Measurements from ENCODE around the gene CKS1B.
A peak's percentile ranks its signal among the peaks of the same experiment; 100 is the strongest.

The CKS1B gene

GRCh38 chr1:154987326-154987725 lies 12.8 kb downstream of the CKS1B start:
- no peak for DNase-seq (ENCODE audit: low spot score)

GRCh38 chr1:154988058-154988954 lies 13.8 kb downstream of the CKS1B start:
- DNase-seq (ENCODE audit: low spot score) = no peak

DNA sequence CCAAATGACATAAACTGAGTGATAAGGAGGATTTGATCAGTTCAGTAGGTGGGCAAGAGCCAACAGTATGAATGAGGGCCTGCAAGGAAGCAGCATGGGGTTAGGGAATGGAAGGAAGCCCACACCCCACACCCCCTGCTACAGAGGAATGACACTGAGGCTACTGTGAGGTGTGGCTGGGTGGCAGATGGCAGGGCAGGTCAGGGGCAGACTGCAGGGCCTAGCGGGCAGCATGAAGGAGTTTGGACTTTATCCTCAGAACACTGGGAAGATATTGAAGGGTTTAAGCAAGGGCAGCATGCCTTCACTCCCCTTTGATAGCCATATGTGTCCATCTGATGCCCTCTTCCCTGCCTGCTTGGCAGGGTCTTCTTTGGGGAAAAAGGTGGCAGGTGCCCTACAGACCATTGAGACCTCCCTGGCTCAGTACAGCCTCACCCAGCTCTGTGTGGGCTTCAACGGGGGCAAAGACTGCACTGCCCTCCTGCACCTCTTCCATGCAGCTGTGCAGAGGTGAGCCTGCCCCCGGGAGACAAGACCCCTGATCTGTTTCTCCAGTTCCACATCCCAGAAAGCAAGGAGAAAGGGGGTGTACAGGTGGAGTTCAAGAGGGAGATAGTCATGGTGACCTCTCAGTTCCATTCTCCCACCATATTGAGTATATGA lies 14.8 kb downstream of the CKS1B start:
- DNase-seq (ENCODE audit: low spot score) = no peak

DNA sequence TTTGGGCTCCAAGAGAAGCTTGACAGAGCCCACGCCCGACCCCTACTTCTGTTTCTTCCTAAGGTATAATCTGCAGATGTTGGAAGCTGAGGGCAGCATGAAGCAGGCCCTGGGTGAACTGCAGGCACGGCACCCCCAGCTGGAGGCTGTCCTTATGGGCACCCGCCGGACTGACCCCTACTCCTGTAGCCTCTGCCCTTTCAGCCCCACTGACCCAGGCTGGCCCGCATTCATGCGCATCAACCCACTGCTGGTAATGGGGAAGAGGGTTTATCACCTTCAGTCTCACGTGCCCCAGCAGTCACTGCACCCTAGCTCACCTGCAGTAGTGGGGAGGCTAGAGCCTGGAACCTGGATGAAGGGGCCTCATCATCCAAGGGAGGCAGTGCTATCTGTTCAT lies 15.8 kb downstream of the CKS1B start:
- DNase-seq (ENCODE audit: low spot score) = no peak

GRCh38 chr1:154992721-154993571 lies 18.5 kb downstream of the CKS1B start:
- no peak for DNase-seq (ENCODE audit: low spot score)

- DNase-seq (ENCODE audit: low spot score) = no peak
These were observed 19.2 kb downstream of the CKS1B start, which contains the start of gene LENEP for GRCh38 chr1:154993572-154994268. Gene LENEP, plus strand, starts transcription at chr1:154993586. Its CDS starts 22 bp downstream, at chr1:154993608.

- no peak for DNase-seq (ENCODE audit: low spot score)
These were observed 19.7 kb downstream of the CKS1B start for GRCh38 chr1:154994269-154994587.

- DNase-seq (ENCODE audit: low spot score) = no peak
These were observed 20.1 kb downstream of the CKS1B start for GRCh38 chr1:154994591-154994990.

GRCh38 chr1:154995301-154995983 lies 21.0 kb downstream of the CKS1B start:
- DNase-seq (ENCODE audit: low spot score) = peak; percentile 82

DNA sequence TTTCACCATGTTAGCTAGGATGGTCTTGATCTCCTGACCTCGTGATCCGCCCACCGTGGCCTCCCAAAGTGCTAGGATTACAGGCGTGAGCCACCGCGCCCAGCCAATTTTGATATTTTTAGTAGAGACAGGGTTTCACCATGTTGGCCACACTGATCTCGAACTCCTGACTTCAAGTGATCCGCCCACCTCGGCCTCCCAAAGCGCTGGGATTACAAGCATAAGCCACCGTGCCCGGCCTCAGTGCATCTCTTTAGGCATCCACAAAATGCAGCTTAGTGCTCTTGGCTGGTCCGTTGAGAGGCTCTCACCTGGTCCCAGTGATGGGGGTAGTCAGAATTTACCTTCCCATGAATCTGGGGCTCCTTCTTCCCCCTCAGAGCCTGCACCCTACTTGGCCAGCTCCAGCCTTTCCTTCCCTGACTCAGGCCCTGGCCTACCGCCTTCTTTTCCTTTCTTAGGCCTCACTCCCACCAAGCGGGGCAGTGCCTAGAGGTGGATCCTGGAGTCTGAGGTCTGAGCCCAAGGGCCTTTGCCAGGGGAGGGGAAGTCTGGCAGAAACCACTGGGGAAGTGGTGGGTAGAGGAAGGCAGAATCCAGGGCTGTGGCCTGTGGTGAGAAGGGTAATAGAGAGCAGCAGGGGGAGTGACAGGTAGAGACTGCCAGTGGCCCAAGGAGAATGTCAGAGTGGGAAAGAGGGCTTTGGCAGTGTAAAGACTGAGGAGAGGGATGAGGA lies 22.7 kb downstream of the CKS1B start:
- DNase-seq (ENCODE audit: low spot score) = no peak

- no peak for DNase-seq (ENCODE audit: low spot score)
These were observed 23.8 kb downstream of the CKS1B start for GRCh38 chr1:154998201-154998780.

DNA sequence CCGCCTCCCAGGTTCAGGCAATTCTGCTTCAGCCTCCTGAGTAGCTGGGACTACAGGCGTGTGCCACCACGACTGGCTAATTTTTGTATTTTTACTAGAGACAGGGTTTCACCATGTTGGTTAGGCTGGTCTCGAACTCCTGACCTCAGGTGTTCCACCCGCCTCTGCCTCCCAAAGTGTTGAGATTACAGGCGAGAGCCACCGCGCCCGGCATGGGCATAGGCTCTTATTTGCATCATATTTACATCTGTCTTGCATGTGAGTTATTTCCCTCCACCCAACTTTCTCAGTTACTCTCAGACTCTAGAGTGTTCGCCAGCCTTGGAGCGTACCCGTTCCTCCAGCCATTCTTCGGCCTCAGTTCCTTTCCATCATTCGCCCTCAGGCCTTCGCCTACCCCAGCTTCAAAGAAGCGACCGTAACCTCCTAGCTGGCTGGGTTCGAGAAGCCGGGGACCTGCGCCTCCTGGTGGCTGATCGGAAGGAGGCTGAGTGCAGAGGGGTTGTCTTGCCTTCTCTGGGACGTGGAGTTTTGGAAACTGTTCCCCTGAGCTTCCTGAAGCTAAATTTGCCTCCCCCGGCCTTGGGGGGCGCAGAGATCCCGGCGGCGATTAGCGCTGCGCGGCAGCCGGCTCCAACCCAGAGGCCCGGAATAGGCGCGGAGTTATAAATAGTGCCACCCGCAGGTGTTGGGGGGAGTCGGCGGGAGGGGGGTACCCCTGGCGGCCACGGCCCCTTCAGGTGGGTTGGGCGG lies 24.5 kb downstream of the CKS1B start:
- peak; percentile 77 for DNase-seq (ENCODE audit: low spot score)

GRCh38 chr1:154999571-155000410 lies 25.3 kb downstream of the CKS1B start:
- no peak for DNase-seq (ENCODE audit: low spot score)

DNA sequence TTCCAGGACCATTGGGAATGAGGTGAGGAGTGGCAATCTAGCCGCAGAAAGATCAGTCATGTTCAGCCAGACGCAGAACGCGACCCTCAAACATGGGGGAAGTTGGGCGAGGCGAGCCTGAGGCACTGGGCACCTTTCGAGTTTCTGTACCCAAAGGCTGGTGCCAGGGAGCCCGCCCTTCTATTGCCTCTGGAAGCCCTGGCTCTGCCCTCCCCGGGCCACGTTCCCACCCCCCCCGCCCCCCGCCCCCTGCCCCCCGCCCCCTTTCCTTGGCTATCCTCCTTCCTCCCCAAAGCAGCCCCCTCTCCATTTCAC lies 25.9 kb downstream of the CKS1B start:
- no peak for DNase-seq (ENCODE audit: low spot score)

DNA sequence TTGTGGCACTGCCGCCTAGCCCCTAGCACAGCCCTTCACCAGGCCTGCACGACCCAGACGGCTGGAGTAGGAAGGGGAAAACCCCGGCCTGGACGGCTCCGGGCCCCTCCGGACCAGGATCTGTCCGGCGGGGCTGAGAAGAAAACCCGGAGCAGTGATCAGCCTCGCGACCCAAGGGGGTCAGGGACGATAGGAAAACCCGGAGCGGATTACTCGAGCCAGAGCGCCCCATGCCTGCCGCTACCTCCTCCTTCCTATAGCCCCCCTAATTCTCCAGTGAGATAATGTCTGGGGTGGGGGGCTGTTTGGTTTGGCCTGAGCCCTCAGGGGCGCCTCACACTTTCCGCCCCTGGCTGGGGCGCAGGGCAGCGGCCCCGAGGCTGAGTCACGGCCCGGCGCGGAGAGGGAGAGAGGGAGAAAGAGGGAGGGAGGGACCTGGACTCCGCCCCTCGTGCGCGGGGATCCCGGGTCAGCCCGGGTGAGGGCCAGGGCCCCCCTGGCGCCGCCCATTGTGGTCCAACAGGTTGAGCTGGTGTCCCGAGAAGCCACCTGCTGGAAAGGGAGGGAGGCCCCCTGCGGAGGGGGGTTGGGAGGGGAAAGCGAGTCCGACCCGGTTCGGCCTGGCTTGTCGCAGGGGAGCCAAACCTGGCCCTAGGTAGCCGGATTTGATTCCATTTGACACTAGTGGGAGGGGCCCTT lies 26.4 kb downstream of the CKS1B start:
- DNase-seq (ENCODE audit: low spot score) = peak; percentile 88

GRCh38 chr1:155001425-155001674 lies 26.9 kb downstream of the CKS1B start:
- DNase-seq (ENCODE audit: low spot score) = no peak

GRCh38 chr1:155001675-155002463 lies 27.4 kb downstream of the CKS1B start:
- DNase-seq (ENCODE audit: low spot score) = peak; percentile 100
